Measurements from ENCODE around the gene SLC6A6.
A peak's percentile ranks its signal among the peaks of the same experiment; 100 is the strongest.

The SLC6A6 gene

DNA sequence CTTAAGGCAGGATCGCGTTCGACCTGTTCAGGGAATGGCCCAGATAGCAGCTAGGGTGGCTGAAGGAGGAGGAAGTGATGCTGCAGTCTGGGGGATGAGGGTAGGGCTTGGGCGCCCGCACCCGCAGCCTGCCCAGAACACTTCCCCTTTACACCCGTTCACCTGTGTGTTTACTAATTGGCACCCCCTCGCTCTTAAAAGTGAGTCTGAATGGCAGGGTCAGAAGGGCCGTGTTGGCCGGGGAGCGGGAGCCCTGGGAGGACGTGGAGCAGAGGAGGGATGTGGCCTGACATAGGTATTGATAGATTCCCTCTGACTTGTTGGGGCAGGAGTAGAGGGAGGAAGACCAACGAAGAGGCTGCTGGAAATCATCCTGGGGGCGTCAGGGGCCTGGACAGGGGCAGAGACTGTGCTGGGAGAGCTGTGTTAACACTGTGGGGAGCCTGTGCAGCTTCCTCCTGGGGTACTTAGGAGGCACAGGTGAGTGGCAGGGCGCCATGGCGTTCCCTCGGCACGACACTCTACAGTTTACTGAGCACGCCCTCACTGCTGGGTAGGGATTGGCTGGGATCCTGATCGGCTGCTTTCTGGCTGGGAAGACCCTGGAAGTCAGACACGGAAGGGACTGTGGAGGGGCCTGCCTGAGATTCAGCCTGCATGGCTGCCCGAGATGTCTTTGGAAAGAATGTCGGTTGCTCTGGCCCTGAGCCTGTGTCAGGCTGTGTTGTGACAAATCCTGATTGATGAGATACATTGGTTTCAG, 51.7 kb downstream of the SLC6A6 start:
- no peak for DNase-seq (ENCODE audit: low read depth in 2 of 2)

DNA sequence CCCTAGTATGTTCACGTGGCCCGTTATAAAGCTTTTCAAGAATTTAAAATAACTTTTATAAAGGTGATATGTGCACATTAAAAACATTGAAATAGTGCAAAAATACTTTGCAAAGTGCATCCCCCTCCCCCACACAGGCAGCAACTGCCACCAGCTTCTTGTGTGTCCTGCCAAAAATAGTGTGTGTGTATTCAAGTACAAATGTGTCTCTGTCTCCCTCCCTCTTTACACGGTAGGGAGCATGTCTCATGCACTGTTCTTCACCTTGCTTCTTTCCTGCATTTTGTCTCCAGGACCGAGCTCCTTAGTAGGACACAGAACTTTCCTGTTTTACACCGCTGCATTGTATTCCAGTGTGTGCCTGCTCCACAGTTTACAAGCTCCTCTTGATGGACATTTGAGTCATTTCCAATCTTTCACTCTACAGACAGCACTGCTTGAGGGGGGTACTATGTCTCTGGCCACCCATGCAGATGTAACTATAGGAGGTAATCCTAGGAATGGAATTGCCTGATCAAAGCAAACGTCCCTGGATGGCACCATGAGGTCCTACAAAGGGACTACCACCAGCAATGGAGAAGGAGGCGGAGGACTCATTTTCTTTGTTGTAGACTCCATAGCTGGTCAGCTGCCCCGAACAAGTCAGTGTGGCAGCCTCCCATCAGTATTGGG, 52.4 kb downstream of the SLC6A6 start:
- no peak for DNase-seq (ENCODE audit: low read depth in 2 of 2)

DNA sequence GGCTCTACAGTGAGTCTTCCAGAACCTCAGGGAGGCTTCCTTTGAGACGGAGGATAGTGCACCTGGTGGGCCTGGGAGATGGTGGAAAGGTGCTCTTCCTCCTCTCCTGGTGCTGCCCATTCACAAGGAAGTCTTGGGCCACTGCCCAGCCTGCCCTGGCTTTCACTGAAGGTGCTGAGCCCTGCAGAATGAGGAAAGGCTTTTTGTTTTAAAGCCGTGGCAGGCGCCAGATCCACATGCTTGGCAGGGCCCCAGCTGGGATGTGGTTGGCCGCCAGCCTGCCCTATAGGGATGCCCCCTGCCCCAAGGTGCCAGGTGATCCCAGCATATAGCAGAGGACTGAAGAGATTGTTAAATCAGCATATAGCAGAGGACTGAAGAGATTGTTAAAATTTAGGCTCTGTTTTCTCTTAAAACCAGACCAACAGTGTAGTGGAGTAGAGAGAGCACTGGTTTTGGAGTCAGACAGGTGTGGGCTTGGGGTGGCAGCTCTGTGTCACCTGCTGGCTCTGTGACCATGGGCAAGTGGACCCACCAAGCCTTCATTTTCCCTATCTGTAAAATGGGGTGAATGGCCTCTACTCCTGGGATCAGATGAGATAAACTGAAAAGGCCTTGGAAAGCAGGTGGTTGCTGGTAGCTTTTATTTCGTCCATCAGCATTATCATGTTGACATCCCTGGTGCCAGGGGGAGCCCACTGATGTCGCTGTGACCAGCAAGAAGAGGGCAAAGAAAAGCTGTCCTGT, 53.3 kb downstream of the SLC6A6 start:
- DNase-seq (ENCODE audit: low read depth in 2 of 2), result no peak

DNA sequence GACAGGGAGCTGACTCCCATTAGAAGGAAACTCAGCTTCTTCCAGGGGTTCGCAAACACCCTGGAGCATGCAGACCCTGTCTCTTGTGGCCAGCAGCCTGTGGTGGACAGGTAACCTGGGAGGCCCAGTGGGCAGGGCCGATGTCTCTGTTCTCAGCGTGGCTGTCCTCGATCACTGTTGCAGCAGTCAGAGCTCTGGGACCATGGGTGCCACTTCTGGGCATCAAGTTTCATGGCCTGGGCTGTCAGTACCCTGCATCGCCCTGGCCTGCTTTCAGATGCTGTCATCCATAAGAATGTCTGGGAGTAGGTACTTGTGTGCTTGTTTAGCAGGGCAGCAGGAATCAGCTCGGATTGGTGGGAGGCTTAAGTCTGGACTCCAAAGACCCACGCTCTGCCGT, 54.4 kb downstream of the SLC6A6 start:
- no peak for DNase-seq (ENCODE audit: low read depth in 2 of 2)

DNA sequence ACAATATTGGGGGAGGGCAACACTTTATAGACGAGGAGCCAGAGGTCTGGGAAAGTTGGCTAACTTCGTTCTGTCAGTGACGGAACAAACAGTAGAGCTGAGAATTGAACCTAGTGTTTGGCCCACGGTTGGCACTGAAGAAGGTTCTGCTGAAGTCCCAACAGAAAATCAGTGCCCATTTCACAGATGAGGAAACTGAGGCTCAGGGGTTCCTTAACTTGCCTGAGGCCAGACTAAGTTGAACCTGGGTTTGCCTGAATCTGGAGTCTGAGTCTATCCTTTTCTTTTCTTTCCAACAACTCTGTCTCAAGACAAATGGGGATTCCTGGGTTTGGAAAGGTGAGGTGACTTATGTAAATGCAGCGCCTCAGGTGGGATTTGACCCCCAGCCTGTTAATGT, 55.1 kb downstream of the SLC6A6 start:
- no peak for DNase-seq (ENCODE audit: low read depth in 2 of 2)

DNA sequence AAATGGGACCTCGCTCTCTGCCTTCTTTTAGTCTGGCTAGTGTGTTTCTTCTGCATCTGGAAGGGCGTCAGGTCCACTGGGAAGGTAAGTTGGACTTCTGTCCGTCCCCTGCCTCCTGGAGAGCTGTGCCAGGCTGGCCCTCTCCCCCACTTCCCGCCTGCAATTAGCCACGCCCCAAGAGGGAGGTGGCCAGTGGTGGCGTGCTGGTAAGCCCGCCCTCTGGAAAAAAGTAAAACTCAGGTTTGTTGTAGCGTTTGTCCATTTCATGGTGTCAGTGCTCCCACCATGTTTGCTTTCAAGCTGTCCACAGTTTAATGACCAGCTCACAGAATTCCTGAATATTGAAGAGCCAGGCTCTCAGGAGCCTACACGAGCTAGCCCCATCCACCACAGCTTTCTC, 55.6 kb downstream of the SLC6A6 start:
- no peak for DNase-seq (ENCODE audit: low read depth in 2 of 2)

DNA sequence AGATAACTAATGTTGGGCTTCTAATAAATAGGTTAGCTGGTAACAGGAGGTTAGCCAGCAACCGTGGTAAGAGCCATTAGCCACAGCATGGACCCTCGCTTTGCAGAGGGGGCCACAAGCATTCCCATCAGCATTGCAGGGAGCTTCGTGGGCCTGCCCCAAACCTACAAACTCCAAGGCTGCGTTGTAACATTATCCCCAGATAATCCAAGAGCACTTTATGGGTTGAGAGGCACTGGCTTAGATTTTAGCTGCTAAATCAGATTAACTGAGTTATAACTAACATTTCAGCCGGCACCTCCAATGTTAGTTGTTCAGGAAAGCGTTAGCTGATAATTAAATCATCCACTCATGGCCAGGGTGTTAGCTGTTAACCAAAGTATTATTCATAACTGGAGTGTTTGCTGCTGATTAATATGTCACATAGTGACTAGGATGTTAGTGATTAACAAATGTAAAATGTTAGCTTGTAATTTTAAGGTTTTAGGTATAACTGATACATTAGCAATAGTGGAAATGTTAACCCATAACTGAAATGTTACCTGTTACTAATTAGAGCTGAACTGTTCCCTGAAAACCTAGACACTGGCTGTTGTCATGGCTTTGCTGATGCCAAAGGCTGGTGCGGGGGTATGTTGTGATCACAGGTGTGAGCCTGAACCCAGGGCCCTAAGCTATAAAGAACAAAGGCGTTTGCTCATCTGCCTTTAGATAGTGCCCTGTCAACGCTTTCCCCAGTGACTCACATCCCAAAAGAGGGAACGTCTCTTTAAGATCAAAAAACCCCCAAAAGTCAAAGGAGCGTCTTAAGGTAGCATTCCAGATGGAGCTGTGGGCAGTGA, 56.2 kb downstream of the SLC6A6 start:
- no peak for DNase-seq (ENCODE audit: low read depth in 2 of 2)

DNA sequence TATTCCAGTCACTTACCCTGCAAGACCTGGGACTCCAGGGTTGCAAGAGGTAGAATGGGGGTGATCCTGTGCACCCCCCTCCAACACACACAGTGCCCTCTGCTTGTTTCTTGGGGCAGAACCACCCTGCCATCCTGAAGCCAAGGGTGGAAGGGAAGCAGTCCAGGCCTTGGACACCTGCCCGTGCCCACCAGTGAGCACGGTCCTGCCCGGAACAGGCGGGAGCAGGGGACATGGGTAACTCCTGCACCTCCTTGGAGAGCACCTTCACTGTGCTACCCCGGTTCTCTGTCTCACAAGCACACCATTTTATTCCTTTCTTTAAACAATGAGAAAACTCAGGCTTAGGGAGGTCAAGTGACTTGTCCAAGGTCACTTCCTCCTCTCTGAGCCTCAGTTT, 57.0 kb downstream of the SLC6A6 start:
- no peak for DNase-seq (ENCODE audit: low read depth in 2 of 2)

DNA sequence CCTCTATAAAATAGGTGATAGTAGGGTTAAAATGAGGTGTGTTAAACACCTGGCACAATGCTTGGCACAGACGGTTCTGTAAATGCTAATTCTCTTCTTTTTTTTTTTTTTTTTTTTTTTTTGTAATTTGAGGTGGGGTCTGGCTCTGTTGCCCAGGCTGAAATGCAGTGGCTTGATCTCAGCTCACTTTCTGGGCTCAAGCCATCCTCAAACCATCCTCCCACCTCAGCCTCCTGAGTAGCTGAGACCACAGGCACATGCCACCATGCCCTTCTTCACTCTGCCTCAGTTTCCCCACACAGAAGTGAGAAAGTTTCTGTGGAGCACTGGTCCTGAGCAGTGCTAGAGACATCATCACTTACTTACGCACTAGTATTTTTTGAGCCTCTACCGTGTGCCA, 57.4 kb downstream of the SLC6A6 start:
- no peak for DNase-seq (ENCODE audit: low read depth in 2 of 2)

DNA sequence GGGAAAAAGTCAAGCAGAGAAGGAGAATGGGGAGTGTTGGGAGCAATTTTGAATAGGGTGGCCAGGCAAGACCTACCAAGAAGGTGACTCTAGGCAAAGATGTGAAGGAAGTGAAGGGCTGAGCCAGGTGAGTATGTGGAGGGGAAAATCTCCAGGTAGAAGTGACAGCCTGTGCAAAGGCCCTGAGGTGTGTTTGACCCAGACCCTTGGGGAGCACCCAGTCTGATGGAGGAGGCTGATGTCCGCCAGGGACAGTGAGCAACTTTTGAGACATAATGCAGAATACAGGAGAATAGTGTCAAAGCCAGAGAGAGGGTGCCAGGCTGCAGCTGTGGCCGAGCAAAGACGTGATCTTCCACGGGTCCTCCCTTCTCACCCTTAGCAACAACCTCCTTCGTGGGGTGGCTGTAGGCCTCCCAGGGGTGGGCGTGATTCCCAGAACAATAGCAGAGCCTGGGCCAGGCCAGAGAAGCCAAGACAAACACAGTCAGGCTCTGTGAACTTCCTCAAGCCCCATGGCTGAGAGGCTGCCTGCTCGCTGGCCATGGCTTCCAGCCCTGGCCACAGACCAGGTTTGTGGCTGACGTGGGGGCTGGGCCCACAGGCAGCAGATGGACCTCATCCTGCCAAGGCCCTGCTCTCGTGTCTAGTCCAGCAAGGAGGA, 58.1 kb downstream of the SLC6A6 start:
- no peak for DNase-seq (ENCODE audit: low read depth in 2 of 2)

DNA sequence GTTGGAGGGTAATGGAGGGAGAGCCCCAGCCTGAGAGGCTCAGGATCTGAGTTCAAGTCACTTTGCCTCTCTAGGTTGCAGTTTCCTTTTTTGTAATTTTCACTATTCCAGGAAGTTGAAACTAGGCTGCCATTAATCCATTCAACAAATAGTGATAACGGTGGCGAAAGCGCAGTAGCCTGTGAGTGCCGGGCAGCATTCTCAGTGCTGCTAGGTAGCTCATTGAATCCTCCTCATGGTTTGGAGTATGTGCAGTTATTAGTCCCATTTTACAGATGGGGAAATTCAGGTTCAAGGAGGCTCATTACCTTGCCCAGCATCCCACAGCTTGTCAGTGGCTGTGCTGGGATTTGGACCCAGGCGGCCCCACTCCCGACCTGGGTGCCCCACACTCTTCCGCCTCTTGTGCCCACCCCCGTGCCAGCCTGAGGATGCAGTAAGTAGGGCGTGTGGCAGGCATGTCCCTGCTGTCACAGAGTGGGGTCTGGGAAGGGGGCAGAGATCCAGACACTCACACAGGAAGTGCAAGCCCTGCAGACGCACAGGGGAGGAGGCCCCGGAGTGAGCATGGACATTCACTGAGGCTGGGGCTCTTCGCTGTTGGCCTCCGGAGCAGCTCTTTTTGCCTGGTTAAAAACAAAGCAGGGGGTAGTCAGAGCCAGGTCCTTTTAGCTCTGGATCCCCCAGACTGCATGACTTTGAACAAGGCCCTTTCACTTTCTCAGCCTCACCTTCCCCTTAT, 58.8 kb downstream of the SLC6A6 start:
- DNase-seq (ENCODE audit: low read depth in 2 of 2), result no peak

DNA sequence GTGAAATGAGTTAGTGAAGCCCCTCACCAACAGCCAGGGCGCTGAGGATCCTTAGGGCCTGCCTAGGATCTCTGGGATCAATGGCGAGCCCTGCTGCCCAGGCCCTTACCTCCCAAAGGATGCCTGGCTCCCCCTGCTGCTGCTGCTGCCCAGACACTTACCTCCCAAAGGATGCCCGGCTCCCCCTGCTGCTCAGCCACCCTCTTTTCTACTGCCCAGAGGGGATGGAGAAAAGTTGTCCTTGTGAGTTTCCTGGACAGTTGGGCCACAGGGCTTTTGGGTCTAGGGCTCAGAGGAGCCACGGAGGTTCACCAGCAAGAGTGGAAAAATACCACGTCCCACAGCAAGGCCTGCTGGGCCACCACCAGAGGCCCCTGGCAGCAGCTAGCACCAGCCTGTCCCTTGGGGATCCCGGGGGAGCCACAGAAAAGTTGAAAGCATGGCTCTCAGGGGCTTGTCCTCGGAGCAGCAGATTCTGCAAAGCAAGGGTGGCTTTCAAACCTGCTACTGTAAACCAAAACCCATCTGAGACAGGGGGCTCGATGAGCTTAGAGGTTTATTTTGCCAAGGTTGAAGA, 59.4 kb downstream of the SLC6A6 start:
- peak in 1 of 2 donors; percentile 13 for DNase-seq (ENCODE audit: low read depth in 2 of 2)

DNA sequence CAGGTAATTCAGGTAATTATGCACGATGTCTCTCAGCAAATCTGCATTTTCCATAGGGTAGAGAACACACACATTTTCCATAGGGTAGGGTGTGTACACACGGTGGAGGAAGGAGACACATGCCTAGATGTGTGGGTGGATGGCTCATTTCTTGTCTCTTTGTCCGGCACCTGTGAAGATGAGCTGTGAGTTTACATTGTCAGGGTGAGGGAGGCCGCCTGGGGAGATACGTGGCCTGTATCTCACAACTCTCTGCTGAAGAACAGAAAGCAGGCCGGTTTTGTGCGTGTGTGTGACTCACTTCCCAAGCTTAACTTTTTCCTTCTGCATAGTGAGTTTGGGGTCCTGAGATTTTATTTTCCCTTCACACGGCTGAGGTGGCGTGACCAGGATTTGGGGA, 60.3 kb downstream of the SLC6A6 start:
- DNase-seq (ENCODE audit: low read depth in 2 of 2), result no peak

DNA sequence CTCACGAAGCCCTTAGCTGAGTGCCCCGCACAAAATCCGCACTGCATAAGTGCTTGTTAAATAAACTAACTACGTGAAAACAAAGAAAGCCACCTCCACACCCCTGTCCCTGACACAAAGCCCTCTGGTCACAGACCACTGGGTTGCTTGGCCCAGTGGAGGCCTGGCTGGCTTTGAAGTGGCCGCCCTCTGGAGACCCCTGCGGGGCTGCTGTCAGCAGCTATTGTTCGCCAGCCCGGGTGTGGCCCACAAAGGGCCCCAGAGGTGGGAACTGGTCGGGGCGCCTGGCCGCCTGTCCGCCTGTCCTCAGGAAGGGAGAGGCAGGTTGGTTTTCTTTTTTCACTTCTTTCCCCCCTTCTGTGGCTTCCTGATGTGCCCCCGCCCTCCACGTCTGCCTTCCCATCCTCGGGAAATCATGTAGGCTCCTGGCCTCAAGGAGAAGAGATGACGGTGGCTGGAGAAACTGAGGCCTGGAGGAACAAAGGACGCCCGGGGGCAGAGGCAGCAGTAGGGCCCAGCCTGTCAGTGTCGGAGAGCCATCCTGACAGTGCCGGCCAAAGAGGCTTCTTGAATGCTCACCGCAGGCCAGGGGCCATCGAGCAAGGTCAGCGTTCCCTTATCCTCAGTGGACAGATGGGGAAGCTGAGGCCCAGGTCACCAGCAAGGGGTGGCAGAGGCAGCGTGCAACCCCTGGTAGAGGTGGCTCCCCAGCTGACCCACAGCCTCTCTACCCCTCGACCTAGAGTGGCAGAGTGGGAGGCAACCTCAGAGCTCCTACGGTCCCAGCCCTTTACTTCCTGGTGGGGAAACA, 61.1 kb downstream of the SLC6A6 start:
- no peak for DNase-seq (ENCODE audit: low read depth in 2 of 2)

DNA sequence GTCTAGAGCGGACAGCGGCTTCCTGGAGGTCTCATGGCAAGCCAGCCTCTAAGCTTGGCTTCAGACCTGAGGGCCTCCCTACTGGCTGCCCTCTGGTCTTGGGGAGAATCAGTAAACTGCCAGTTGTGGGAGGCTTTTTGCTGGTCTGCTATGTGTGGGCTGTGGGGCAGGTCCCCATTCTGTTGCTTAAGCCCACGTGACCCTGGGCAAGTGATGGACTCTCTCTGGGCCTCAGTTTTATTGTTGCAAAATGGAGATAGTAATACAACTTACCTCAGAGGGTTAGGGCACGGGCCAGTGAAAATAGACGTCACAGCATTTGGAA, 61.7 kb downstream of the SLC6A6 start:
- DNase-seq (ENCODE audit: low read depth in 2 of 2), result no peak

DNA sequence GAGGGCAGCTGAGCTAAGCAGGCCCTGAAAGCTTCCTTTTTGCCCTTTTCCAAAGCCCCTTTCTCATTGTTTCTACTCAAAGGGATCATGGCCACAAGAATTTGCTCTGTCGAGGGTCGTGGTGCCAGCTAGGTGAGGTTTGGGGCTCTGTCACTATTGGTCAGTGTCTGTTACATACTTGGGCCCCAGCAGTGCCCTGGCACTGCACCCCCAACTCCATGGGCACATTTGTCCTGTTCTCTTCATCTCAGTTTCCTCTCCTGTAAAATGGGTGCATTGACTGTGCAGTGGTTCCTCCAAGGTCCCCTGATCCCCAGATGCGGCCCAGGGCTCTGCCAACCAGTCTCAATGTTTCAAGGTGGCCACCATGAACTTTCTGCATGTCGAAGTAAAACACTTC, 62.1 kb downstream of the SLC6A6 start:
- no peak for DNase-seq (ENCODE audit: low read depth in 2 of 2)

DNA sequence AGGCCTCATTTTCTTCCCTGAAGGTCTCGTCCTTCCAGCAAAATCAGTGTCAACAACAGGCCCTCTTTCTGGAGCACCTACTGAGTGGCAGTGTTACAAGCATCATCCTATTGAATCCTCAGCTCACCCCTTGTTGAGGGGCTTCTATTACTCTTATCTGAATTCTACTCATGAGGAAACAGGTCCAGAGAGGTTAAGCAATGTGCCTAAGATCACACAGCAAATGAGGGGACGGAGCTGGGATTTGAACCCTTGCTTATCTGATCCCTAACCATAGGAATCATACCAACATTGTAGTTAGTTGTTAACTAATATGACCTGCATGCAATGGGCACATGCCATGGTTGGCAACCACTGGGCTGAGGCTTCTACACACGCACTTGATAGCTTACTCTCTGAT, 63.0 kb downstream of the SLC6A6 start:
- no peak for DNase-seq (ENCODE audit: low read depth in 2 of 2)

DNA sequence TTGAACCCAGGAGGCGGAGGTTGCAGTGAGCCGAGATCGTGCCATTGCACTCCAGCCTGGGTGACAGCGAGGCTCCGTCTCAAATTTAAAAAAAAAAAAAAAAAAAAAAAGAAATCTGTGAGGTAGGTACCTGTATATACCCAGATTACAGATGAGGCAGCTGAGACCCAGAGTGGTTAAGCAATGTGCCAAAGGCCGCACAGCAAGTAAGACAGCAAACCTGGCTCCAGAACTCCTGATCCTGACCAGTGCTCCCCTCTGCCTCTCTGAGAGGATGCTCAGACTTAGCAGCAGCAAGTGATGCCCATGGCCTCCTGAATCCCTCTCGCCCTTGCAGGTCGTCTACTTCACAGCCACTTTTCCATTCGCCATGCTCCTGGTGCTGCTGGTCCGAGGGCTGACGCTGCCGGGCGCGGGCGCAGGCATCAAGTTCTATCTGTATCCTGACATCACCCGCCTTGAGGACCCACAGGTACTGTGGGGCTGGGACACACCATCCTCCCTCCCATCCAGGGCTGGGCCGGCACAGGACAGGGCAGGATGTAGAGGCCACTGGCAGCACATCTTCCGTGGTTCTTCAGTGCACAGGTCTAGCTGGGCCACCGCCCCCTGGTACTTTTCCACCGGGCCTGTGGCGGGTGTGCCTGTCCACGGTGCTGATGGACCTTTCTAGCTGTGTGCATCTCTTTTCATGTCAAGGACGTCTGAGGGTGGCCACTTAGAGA, 63.9 kb downstream of the SLC6A6 start:
- no peak for DNase-seq (ENCODE audit: low read depth in 2 of 2)
